ENCODE data around the gene WDR37.

The WDR37 gene

DNA sequence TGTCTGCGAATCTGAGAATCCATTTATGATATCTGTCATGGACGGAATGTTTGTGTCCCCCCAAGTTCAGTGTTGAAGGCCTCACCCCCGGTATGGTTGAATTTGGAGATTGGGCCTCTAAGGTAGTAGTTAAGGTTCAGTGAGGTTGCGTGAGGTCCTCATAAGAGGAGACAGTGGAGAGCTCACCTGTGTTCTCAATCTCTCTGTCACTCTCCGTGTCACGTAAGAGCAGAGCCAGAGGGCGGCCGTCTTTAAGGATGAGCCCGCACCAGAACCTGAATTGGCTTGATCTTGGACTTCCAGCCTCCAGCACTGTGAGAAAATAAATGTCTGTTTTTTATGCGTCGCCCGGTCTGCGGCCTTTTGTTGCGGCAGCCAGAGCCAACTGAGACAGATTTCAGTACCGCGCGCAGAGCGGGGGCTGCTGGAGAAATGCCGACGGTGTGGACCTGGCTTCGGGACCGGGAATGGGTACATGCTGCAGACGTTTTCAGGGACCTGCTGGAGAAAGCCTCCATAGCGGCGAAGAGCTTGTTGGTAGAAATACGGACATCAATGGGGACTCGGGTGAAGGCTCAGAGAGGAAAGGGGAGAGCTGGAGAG is 40.2 kb downstream of the WDR37 start:
- TF ChIP-seq POLR2A (IDR thresholded peaks at IDR 0.05; ENCODE audit: low read depth, low read length), result no peak
- FAIRE-seq, result no peak
- DNase-seq (ENCODE audit: insufficient read length, low spot score), result no peak

DNA sequence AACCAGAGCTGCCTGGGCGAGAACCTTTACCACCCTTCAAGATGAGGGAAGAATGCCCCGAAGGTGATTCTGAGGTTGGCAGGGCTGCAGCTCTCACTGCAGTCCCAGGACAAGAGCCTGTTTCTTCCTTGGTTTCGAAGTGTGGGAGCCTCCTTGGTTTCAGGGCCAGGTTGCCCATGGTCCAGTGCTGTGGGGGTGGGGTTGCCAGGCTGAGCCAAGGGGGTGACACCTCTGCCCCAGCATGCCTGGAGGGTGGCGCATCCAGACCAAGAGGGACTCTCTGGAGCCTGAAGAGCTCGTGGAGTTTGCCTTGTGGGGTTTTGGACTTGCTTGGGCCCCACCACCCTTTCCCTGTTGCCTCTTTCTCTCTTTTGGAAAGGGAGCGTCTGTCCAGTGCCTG is 41.3 kb downstream of the WDR37 start:
- no peak for DNase-seq (ENCODE audit: insufficient read length, low spot score)
- no peak for FAIRE-seq
- TF ChIP-seq POLR2A (IDR thresholded peaks at IDR 0.05; ENCODE audit: low read depth, low read length), result no peak

DNA sequence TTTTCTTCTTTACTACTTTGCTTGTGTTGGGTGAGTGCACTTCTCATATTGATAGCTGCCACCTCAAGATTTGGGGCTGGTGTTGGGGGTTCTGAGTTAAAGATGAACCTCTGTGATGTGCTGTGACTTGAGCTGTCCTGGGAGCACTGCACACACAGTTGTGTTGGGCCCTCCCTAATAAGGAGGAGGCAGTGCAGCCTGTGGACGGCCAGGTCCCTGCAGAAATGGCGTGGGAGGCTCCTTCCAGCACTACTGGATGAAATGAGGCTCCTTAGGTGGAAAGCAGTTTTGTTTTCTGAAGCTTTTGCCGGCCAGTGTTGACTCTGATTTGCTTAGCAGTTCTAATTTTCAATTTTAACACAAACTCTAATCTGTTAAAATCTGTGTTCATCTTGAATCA is 44.0 kb downstream of the WDR37 start:
- DNase-seq (ENCODE audit: insufficient read length, low spot score) (no peak), FAIRE-seq (no peak)
- no peak for TF ChIP-seq POLR2A (IDR thresholded peaks at IDR 0.05; ENCODE audit: low read depth, low read length)

DNA sequence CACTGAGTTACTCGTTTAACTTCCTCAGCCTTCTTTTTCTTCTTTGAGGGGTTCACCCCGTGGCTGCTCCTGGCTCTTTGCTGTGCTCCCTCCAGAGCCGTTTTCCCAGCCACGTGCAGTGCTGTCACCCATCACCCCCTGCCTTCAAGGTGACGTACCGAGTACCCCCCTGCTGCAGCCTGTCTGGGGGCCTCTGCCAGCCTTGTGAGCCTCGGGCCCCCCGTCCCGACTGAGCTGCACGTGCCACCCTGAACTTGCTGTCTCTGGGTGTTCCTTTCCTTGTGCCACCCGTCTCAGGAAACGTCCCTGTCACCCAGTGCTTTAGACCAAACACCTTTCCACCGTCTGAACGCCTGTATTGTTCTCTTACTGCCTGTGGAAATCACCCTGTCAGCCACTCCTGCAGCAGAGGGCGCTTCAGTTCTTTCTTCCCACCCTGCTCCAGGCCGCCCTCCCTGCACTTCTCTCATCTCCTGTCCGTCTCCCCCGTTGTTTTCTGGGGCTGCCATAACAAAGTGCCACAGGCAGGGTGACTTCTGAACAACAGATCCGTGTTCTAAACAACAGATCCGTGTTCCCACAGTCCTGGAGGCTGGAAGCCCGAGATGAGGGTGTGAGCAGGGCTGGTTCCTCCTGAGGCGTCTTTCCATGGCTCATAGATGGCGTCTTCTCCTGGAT is 44.6 kb downstream of the WDR37 start:
- FAIRE-seq (no peak), DNase-seq (ENCODE audit: insufficient read length, low spot score) (no peak)
- TF ChIP-seq POLR2A (IDR thresholded peaks at IDR 0.05; ENCODE audit: low read depth, low read length), result no peak

DNA sequence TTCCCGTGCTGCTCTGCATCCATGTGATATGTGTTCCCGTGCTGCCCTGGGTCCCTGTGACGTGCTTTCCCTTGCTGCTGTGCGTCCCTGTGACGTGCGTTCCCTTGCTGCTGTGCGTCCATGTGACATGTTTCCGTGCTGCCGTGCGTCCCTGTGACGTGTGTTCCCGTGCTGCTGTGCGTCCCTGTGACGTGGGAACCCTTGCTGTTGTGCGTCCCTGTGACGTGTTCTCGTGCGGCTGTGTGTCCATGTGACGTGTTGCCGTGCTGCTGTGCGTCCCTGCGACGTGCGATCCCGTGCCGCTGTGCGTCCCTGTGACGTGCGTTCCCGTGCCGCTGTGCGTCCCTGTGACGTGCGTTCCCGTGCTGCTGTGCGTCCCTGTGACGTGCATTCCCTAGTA is 45.8 kb downstream of the WDR37 start:
- DNase-seq (ENCODE audit: insufficient read length, low spot score), result no peak
- TF ChIP-seq POLR2A (IDR thresholded peaks at IDR 0.05; ENCODE audit: low read depth, low read length), result no peak
- FAIRE-seq, result no peak

DNA sequence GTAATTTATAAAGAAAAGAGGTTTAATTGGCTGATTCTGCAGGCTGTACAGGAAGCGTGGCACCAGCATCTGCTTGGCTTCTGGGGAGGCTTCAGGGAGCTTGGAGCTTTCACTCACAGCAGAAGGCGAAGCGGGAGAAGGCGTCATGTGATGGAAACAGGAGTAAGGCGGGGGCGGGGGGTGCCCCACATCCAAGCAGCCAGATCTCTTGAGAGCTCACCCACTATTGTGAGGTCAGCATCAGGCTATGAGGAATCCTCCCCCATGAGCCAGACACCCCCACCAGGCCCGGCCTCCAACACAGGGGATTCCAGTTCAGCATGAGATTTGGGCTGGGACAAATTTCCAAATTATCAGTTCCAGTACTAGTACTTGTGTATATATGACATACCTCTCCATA is 46.2 kb downstream of the WDR37 start:
- FAIRE-seq (no peak), DNase-seq (ENCODE audit: insufficient read length, low spot score) (no peak)
- TF ChIP-seq POLR2A (IDR thresholded peaks at IDR 0.05; ENCODE audit: low read depth, low read length), result no peak

DNA sequence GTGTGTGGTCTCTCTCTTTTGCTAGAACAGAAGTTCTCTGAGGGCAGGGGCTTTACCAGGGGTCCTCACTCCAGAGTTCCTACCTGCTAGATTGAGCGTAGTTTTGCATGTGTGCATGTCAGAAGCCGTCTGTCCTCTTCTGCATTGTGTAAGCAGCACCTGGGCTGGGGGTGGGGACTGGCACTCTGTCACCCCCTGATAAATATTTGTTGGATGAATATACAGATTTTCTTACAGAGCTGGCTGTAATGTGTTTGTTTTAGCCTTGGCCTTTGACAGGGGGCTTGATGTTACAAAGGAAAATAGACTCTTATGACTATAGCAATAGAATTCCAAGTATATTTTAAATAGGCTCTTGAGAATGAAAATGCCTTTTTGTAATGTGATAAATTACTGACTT is 46.6 kb downstream of the WDR37 start:
- no peak for TF ChIP-seq POLR2A (IDR thresholded peaks at IDR 0.05; ENCODE audit: low read depth, low read length)
- FAIRE-seq (no peak), DNase-seq (ENCODE audit: insufficient read length, low spot score) (no peak)

DNA sequence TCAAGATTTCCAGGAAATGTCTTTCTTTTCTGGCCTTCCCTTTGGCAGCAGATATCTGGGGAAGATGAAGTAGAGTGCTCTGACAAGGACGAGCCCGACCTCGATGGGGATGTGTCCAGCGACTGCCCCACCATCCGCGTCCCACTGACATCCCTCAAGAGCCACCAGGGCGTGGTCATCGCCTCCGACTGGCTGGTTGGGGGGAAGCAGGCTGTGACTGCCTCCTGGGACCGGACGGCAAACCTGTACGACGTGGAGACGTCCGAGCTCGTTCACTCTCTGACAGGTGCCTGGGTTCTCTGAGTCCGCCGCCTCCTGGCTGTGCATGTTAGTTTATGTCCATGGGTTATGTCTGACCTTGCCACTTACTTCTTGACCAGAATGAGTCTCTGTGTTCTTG is 47.4 kb downstream of the WDR37 start:
- FAIRE-seq, result no peak
- DNase-seq (ENCODE audit: insufficient read length, low spot score), result no peak
- no peak for TF ChIP-seq POLR2A (IDR thresholded peaks at IDR 0.05; ENCODE audit: low read depth, low read length)

DNA sequence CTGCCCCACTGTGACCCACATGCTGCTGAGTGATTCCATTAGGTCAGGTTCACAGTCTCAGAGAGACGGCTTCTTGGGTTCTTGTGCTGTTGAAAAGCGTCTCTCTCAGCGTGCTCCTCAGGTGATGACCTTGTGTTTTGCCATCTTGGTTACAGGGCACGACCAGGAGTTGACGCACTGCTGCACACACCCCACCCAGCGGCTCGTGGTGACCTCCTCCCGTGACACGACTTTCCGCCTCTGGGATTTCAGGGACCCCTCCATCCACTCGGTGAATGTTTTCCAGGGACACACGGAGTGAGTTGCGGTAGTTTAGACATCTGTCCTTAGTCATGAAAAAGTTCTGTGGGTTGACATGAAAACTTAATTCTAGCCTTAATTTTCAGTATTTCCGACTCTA is 48.8 kb downstream of the WDR37 start:
- no peak for TF ChIP-seq POLR2A (IDR thresholded peaks at IDR 0.05; ENCODE audit: low read depth, low read length)
- DNase-seq (ENCODE audit: insufficient read length, low spot score) (no peak), FAIRE-seq (no peak)

DNA sequence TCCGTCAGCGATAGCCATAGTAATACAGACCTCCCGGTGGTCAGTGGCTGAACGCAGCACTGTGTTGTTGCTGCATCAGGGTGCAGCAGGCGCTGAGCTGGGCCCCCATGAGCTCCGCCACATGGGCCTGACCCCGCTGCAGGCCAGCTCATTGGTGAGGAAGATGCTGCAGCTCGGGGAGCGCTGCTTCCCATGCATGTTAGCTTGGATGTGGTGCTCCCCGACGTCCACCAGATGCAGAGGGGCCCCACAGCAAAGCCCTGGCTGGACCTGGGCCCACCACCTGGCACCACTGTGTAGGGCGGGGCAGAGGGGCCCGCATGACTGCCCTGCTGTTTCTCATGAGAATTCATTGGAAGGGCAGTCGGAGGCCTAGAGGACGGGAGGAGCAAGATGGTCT is 50.8 kb downstream of the WDR37 start:
- DNase-seq (ENCODE audit: insufficient read length, low spot score) (no peak), FAIRE-seq (no peak)
- no peak for TF ChIP-seq POLR2A (IDR thresholded peaks at IDR 0.05; ENCODE audit: low read depth, low read length)

DNA sequence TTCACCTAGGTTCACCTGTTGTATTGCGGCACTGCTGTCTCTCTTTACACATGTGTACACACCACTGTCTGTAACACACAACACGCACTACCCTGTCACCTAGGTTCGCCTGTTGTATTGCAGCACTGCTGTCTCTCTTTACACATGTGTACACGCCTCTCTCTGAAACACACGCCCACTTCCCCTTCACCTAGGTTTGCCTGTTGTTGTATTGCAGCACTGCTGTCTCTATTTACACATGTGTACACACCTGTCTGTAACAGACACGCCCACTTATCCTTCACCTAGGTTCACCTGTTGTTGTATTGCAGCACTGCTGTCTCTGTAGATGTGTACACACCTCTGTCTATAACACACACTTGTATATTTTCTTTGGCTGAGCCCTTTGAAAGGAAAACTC is 51.5 kb downstream of the WDR37 start:
- DNase-seq (ENCODE audit: insufficient read length, low spot score) (no peak), FAIRE-seq (no peak)
- TF ChIP-seq POLR2A (IDR thresholded peaks at IDR 0.05; ENCODE audit: low read depth, low read length), result no peak

DNA sequence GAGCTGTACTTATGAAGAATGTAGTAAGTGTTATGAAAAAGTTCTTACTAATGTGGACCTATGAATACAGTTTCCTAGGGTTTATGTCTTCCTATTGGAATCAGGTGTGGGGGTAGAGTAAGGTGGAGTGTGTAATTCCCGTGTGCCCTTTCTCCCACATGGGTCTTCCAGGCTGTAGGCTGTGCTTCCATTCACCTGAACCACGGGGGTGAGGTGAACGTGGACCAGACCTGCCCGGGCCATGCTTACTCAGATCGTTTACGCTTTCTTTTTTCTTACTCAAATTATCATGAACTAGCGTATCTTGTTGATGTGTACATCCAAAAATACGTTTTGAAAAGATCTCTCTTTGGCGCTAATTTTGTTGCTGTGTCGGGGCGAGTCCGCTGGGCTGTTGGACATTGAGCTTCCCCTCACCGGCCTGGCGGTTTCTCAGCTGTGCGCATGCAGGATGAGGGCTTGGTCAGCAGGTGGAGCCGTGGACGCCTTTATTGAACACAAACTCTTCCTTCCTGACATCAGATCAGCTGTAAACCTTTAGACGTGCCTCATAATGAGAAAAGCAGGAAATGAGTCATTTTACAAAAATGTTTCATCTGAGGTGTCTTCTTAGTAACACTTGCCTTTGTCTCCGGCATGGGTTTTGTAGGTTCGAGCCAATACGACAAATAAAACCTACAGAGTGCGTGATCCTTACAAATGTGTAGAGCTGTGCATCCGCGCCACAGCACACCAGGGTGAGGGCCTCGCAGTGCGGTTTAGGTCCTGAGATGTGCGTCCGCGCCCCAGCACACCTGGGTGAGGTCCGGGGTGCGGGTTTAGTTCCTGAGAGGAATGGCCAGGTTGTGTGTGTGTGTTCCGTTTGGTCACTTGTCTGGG is 53.8 kb downstream of the WDR37 start:
- FAIRE-seq (no peak), DNase-seq (ENCODE audit: insufficient read length, low spot score) (peak; percentile 76)
- TF ChIP-seq POLR2A (IDR thresholded peaks at IDR 0.05; ENCODE audit: low read depth, low read length), result no peak

DNA sequence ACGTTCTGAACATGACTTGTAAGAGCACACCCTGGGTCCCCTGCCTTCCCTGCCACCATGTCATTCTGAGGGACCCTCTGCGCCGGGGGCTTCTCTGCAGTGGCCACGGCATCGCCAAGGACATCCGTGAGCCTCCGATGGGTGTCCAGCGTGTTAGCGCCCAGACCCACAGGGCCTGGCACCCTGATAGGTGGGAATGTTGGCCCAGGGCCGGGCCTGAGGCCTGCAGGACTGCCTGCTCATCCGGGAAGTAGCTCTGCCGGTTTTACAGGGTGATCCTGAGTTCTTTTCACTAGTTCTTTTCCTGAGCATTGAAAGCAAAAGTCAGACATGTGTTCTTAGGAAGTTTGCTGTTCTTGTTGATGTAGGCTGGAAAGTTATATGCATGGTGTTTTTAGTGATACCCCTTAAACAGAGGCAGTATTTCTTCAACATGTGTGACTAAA is 54.5 kb downstream of the WDR37 start:
- FAIRE-seq (no peak), DNase-seq (ENCODE audit: insufficient read length, low spot score) (no peak)
- TF ChIP-seq POLR2A (IDR thresholded peaks at IDR 0.05; ENCODE audit: low read depth, low read length), result no peak

DNA sequence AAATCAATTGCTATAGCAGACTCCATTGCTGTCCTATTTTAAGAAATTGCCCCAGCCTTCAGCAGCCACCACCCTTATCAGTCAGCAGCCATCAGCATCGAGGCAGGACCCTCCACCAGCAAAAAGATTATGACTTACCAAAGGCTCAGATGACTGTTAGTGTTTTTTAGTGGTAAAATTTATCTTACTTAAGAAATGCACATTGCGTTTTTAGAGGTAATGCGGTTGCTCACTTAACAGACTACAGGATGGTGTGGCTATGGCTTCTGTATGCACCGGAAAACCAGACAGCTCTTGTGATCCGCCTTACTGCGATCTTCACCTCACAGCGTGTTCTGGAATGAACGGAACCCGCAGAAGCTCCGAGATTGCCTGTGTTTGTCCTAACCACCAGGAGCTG is 58.1 kb downstream of the WDR37 start:
- DNase-seq (ENCODE audit: insufficient read length, low spot score) (no peak), FAIRE-seq (no peak)
- no peak for TF ChIP-seq POLR2A (IDR thresholded peaks at IDR 0.05; ENCODE audit: low read depth, low read length)

Data from H54 (cell line).